ENCODE measurements around the gene SMARCA5. TPM values are rescaled to one million over a fixed set of nuclear protein-coding genes. Genes with fewer than 3 reads are reported as not detected.

SMARCA5 gene
- total RNA-seq, 1 donor from 2014 or later: 107 TPM

- DNase-seq (ENCODE audit: low read depth): no peak
Measured at GRCh38 chr4:143531788-143532491, 18.4 kb downstream of the SMARCA5 start.

- no peak for DNase-seq (ENCODE audit: low read depth)
Measured at GRCh38 chr4:143538979-143539669, 25.6 kb downstream of the SMARCA5 start.

- no peak for DNase-seq (ENCODE audit: low read depth)
Measured at GRCh38 chr4:143539670-143540023, 26.1 kb downstream of the SMARCA5 start.

GRCh38 chr4:143549928-143550327 lies 36.4 kb downstream of the SMARCA5 start:
- no peak for DNase-seq (ENCODE audit: low read depth)

- DNase-seq (ENCODE audit: low read depth): no peak
Measured at GRCh38 chr4:143554728-143555597, 41.5 kb downstream of the SMARCA5 start.

- no peak for DNase-seq (ENCODE audit: low read depth)
Measured at GRCh38 chr4:143555676-143556075, 42.2 kb downstream of the SMARCA5 start.

GRCh38 chr4:143558286-143558685 lies 44.8 kb downstream of the SMARCA5 start:
- no peak for DNase-seq (ENCODE audit: low read depth)

GRCh38 chr4:143558823-143559756 lies 45.6 kb downstream of the SMARCA5 start:
- peak; percentile 68 for DNase-seq (ENCODE audit: low read depth)

GRCh38 chr4:143559757-143560147 lies 46.2 kb downstream of the SMARCA5 start:
- DNase-seq (ENCODE audit: low read depth): no peak

- DNase-seq (ENCODE audit: low read depth): no peak
Measured at GRCh38 chr4:143564472-143564871, 51.0 kb downstream of the SMARCA5 start.

- no peak for DNase-seq (ENCODE audit: low read depth)
Measured at GRCh38 chr4:143575331-143575730, 61.8 kb downstream of the SMARCA5 start.

- no peak for DNase-seq (ENCODE audit: low read depth)
Measured at GRCh38 chr4:143581331-143581946, 67.9 kb downstream of the SMARCA5 start.

- no peak for DNase-seq (ENCODE audit: low read depth)
Measured at GRCh38 chr4:143585548-143585947, 72.0 kb downstream of the SMARCA5 start.

- no peak for DNase-seq (ENCODE audit: low read depth)
Measured at GRCh38 chr4:143586080-143586479, 72.6 kb downstream of the SMARCA5 start.

GRCh38 chr4:143587703-143588102 lies 74.2 kb downstream of the SMARCA5 start:
- peak; percentile 13 for DNase-seq (ENCODE audit: low read depth)

GRCh38 chr4:143597276-143597675 lies 83.8 kb downstream of the SMARCA5 start:
- no peak for DNase-seq (ENCODE audit: low read depth)

GRCh38 chr4:143598816-143599215 lies 85.3 kb downstream of the SMARCA5 start:
- no peak for DNase-seq (ENCODE audit: low read depth)

GRCh38 chr4:143599827-143600226 lies 86.3 kb downstream of the SMARCA5 start:
- DNase-seq (ENCODE audit: low read depth): peak; percentile 7

- no peak for DNase-seq (ENCODE audit: low read depth)
Measured at GRCh38 chr4:143606480-143606879, 93.0 kb downstream of the SMARCA5 start.
